ENCODE data around the gene CREG2.
"Not testable (repeated sequence)": the region's sequence is repeated elsewhere in the genome, so short reads cannot be mapped to it uniquely, and the experiment has no call there.

CREG2 gene

DNA sequence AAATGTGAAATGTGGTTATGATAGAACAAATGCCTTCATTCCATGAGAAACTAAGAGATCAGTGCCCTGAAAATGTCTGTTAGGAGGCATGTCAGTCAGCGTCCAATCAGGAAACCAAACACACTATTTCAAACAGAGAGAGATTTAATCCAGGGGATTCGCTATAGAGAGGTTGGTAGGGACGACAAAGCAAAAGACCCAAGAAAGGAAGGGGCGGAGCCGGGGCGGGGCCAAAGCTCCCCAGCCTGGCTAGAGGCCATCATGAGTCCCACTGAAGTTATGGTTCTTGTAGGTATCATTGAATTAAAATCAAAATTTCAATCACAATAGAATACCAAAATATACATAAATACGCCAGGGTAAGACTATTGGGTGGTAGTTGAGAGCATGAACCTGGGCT lies 45.9 kb downstream of the CREG2 start:
- peak; percentile 30 for DNase-seq

- no peak for DNase-seq
Observed at GRCh38 chr2:101340141-101340551, 47.2 kb downstream of the CREG2 start.

GRCh38 chr2:101339266-101339880 lies 47.9 kb downstream of the CREG2 start:
- no peak for DNase-seq

DNA sequence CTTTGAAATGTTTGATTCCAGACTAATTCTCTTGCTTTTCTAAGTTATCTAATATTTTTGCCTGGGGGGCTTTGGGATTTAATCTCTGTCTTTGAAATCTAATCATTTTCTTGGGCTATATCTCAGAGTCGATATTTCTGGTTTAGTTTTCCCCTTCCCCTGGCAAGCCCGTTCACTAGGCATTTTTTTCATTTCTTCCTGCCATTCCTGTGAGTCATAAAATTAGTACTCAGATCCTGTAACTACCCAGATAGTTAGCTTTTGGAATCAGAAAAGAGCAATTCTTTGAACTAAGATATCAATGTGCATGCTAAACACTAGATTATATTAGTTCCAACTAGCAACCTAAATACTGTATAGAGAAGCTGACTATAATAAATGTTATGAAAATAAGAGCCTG lies 49.4 kb downstream of the CREG2 start:
- DNase-seq = no peak

- DNase-seq = no peak
Observed at GRCh38 chr2:101332885-101333766, 54.2 kb downstream of the CREG2 start.

- DNase-seq = no peak
Observed at GRCh38 chr2:101331202-101331601, 56.1 kb downstream of the CREG2 start.

DNA sequence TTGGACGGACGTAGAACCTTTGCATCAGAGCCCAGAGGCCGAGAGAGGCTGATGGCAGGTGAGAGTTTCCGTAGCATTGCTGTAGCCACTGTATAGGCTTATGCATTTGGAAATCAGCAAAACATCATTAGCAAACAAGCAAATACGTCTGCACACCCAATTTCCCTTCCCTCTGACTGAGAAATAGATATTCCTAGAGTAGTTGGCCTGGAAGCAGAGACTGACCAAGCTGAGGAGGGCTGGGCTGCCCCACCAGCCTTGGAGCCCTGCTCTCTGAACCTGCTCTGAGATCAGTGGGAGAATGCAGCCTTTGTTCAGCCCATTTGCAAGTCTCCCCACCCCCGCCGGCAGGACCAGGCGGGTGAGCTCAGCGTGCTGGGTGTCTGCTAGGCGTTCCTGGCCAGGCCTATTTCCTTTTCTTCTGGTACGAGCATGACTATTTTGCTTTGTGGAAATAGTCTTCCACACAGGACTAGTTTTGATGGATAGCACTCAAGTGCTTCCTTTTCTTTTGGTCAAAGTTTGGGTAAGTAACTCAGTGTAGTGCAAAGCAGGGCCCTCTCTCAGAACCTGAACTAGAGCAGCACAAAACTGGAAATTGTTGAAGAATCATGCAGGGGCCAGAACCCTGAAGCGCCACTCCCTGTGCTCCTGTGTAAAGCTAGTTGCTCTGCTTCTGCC lies 56.9 kb downstream of the CREG2 start:
- DNase-seq = peak; percentile 46

- DNase-seq = no peak
Observed at GRCh38 chr2:101329026-101329425, 58.3 kb downstream of the CREG2 start.

DNA sequence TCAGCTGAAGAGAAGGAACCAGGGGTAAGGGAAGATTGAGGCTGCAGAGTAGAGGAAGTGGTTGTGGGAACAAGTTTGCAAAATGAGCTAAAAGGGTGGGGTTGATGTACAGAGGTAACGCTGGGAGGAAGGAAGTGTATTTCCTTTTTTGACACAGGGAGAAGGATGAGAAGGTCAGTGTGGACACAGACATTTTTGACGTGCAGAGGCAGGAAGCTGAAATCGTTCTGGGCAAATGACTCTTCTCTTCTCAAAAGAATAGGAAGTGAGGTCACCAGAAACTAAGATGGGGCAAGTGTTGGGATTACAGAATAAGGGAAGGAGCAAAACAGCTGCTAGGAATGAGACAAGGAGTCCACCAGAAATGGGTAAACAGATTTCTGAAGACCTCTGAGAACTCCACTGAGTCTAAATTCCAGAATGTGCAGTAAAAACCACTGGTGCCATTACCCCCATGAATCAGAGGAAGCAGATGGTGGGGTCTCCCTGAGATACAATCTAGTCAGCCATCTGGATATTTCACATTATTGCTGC lies 58.8 kb downstream of the CREG2 start:
- no peak for DNase-seq

DNA sequence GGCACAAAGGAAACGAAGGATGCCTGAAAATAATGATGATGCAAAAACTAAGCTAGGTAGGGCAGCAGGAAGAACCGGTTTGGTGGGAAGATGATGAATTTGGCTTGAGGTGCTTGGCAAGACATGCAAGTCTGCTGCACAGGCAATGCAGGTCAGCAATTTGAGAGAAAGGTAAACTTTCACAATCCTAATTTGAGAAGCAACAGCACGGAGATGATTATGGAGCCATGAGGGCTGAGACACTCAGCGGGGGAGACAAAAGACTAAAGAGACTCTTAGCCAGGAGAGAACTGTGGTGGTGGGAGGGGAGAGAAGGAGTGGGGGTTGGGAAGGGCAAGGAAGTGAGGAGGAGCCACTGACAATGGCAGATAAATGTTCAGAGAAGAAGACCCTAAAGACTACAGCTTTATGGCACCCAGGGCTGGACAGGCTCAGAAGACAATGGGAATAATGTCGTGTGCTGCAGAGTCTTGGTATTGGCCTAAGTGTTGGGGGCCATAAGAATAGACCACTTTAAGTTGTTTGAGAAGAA lies 59.4 kb downstream of the CREG2 start:
- no peak for DNase-seq

- no peak for DNase-seq
Observed at GRCh38 chr2:101325425-101325824, 61.9 kb downstream of the CREG2 start.

GRCh38 chr2:101316568-101316967 lies 70.7 kb downstream of the CREG2 start:
- not testable (repeated sequence) for DNase-seq

GRCh38 chr2:101311696-101312017 lies 75.6 kb downstream of the CREG2 start:
- DNase-seq = no peak

DNA sequence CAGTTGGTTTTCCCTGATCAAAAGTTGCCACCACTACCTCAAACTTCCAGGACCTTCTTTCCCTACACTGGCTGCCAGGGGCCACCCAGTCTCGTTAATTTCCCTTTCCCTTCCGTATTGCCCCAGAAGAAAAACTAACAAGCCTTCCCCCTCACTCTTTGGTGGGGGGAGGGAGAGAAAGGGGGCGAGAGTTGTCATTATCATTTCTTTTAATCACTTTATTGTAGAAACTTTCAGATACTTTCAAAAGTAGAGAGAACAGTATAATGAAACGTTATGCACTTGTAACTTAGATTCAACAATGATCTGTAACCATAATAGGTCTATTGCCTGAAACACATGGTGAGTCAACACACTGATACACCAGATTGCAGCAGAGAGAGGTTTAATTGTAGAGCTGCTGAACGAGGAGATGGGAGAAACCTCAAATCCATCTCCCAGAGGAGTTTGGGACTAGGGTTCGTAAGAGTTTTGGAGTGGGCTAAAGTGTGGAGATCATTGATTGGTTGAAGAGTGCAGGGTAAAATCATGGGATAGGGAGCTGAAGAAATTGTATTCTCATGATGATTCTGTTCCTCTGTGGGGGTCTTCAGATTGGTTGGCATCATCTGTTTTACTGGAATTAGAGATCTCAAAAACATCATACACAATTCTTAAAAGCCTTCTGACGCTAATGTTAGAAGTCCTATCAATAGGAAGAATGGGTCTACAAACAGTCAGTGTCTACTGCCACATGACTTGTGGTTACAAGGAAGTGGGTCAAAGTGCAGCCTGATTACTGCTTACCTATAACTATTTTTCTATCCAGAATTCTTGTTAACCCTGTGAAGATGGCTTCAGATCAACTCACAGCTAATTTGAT lies 76.2 kb downstream of the CREG2 start:
- no peak for DNase-seq

- no peak for DNase-seq
Observed at GRCh38 chr2:101310090-101310833, 77.0 kb downstream of the CREG2 start.

- DNase-seq = peak; percentile 86
Observed at GRCh38 chr2:101308432-101309210, 78.7 kb downstream of the CREG2 start, which contains the start of gene RNF149. Gene RNF149, minus strand, starts transcription at chr2:101308701. Its CDS starts 113 bp downstream, at chr2:101308588.

DNA sequence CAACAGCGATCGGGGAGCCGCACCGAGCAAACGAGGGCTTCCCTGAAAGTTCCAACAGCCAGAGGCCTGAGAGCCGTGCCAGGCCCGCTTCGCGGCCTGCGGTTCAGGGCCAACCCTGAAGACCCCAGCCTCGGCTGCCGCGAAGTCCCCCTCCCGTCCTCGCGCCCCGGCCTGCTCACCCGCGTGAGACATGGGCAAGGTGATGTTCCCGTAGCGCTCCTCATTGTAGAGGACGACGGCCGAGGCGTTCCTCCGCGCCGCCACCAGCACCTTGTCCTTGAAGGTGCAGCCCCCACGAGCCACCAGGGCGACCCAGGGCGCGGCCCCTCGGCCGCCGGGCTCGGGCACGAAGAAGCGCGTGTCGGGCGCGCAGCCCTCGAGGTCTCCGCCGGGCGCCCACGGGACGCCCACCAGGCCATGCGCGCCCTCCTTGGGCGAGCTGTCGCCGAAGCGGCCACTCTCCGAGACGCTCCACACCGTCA lies 79.3 kb downstream of the CREG2 start:
- DNase-seq = peak; percentile 42

- peak; percentile 31 for DNase-seq
Observed at GRCh38 chr2:101307503-101307902, 79.8 kb downstream of the CREG2 start.

DNA sequence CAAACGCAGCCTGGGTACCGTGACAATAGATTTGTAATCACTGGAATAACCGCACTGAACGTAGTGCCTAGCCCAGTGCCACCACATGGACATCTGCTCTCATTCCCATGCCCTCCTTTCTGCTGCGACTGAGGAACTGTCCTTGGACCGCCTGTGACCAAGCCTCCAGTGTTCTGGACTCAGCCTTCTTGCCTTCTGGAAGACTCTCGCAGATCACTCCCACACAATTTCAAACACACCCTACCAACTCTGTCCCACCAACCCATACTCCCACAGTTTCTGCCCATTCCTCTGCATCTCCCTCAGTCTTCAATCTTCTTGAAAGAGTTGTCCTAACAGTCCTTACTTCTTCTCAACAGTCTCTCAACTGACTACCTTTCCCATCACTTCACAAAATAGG lies 80.9 kb downstream of the CREG2 start:
- no peak for DNase-seq

- DNase-seq = no peak
Observed at GRCh38 chr2:101305492-101306078, 81.7 kb downstream of the CREG2 start.
